Keratinocyte (primary cell): ENCODE results near the gene TMEM88. TPM values are rescaled to one million over a fixed set of nuclear protein-coding genes. Genes with fewer than 3 reads are reported as not detected.

Experiments used
- DNase-seq: peaks from one replicate; pipeline ENCODE4 v3.0.0-alpha.2; 2011; ENCODE audit warnings: low read depth, missing footprints, low spot score
- FAIRE-seq: peaks from 2 replicates; lab custom pipeline; 2011; peaks lifted over from hg19 to GRCh38; lab: Jason Lieb, UNC
- H2AFZ ChIP-seq: 2 replicates; pipeline ENCODE4 v1.6.0; 2012; ENCODE audit warnings: low read length, control low read depth, inconsistent platforms; ENCODE audit not compliant: control insufficient read depth
- H3K27ac ChIP-seq: 2 replicates; pipeline ENCODE4 v1.5.1; 2011; ENCODE audit warnings: low read length; ENCODE audit not compliant: control insufficient read depth, insufficient read depth
- H3K27me3 ChIP-seq: 3 replicates; pipeline ENCODE4 v1.6.0; 2011; ENCODE audit warnings: low read length; ENCODE audit not compliant: control insufficient read depth, insufficient read depth; ENCODE audit errors: extremely low read depth
- H3K36me3 ChIP-seq, 2 experiments: 2 replicates in 1 of 2; 3 replicates in 1 of 2; pipeline ENCODE4 v1.5.1; 2011; ENCODE audit warnings: low read length in 2 of 2, mild to moderate bottlenecking in 1 of 2; ENCODE audit not compliant: control insufficient read depth in 2 of 2, insufficient read depth in 2 of 2; ENCODE audit errors: extremely low read depth in 1 of 2
- H3K4me1 ChIP-seq: 3 replicates; pipeline ENCODE4 v1.5.1; 2011; ENCODE audit warnings: low read length; ENCODE audit not compliant: control insufficient read depth, insufficient read depth; ENCODE audit errors: extremely low read depth
- H3K4me2 ChIP-seq: 3 replicates; pipeline ENCODE4 v1.6.0; 2011; ENCODE audit warnings: low read depth, low read length; ENCODE audit not compliant: control insufficient read depth, insufficient read depth; ENCODE audit errors: extremely low read depth
- H3K4me3 ChIP-seq, 3 experiments: fragments of 200-600 bp in 1 of 3; sonication (generic) in 1 of 3; 2 replicates in 2 of 3; 3 replicates in 1 of 3; pipeline ENCODE4 v1.5.1; 2011 to 2016; ENCODE audit warnings: low read length in 3 of 3, mild to moderate bottlenecking in 3 of 3, control low read depth in 2 of 3, inconsistent platforms in 1 of 3, low read depth in 1 of 3, mixed read lengths in 1 of 3, mixed run types in 1 of 3, moderate library complexity in 1 of 3; ENCODE audit not compliant: control insufficient read depth in 2 of 3, insufficient read depth in 2 of 3; ENCODE audit errors: extremely low read depth in 1 of 3
- H3K79me2 ChIP-seq: 2 replicates; pipeline ENCODE4 v1.6.0; 2012; ENCODE audit warnings: low read length; ENCODE audit not compliant: control insufficient read depth, insufficient read depth
- H3K9ac ChIP-seq: 3 replicates; pipeline ENCODE4 v1.6.0; 2011; ENCODE audit warnings: low read length; ENCODE audit not compliant: control insufficient read depth, insufficient read depth; ENCODE audit errors: extremely low read depth
- H3K9me1 ChIP-seq: 3 replicates; pipeline ENCODE4 v1.6.0; 2011; ENCODE audit warnings: low read length; ENCODE audit not compliant: control insufficient read depth, insufficient read depth; ENCODE audit errors: extremely low read depth
- H3K9me3 ChIP-seq: 2 replicates; pipeline ENCODE4 v1.5.1; 2012; ENCODE audit warnings: low read depth, low read length; ENCODE audit not compliant: control insufficient read depth
- H4K20me1 ChIP-seq: 3 replicates; pipeline ENCODE4 v1.6.0; 2011; ENCODE audit warnings: low read length; ENCODE audit not compliant: control insufficient read depth, insufficient read depth; ENCODE audit errors: extremely low read depth
- CTCF ChIP-seq, 3 experiments: IDR thresholded peaks in 1 of 3; conservative IDR thresholded peaks in 1 of 3; optimal IDR thresholded peaks in 1 of 3; 2 replicates in 2 of 3; 3 replicates in 1 of 3; pipeline versions ENCODE3 to v1.5.1; 2011; ENCODE audit warnings: low read length in 3 of 3, mild to moderate bottlenecking in 3 of 3, moderate library complexity in 2 of 3, control low read depth in 1 of 3, inconsistent platforms in 1 of 3; ENCODE audit not compliant: insufficient read depth in 2 of 3; ENCODE audit errors: extremely low read depth in 1 of 3
- EZH2 ChIP-seq: IDR thresholded peaks from one replicate; pipeline ENCODE4 v1.6.1; 2012; ENCODE audit warnings: inconsistent platforms, mild to moderate bottlenecking, low read length, moderate library complexity
- dilution Hi-C: fragments of 300-500 bp; cut with MboI; formaldehyde crosslinking; loops from one replicate; pipeline ENCODE4 v1.7.0; 2020; ENCODE audit warnings: low sequenced_read_pairs; ENCODE audit not compliant: extremely low pct_ligation_motif_present
- polyA plus RNA-seq, 5 experiments: library from polyadenylated mRNA; depleted of rRNA in 3 of 5; stranded (reverse) in 3 of 5; stranded (forward) in 1 of 5; unstranded in 1 of 5; fragments of >200 nt; gene quantifications; 1 replicate in 1 of 5; 2 replicates in 3 of 5; 3 replicates in 1 of 5; pipeline versions ENCODE4 v1.2.1 to v1.2.3, GENCODE V29; 2011 to 2012; ENCODE audit warnings: missing spikeins in 2 of 5, low read depth in 1 of 5, low replicate concordance in 1 of 5

Gene TMEM88
- polyA plus RNA-seq, 1 donor (not counting 4 experiments of a cell fraction or from before 2014, with no cell fraction given) = 0.45 TPM

DNA sequence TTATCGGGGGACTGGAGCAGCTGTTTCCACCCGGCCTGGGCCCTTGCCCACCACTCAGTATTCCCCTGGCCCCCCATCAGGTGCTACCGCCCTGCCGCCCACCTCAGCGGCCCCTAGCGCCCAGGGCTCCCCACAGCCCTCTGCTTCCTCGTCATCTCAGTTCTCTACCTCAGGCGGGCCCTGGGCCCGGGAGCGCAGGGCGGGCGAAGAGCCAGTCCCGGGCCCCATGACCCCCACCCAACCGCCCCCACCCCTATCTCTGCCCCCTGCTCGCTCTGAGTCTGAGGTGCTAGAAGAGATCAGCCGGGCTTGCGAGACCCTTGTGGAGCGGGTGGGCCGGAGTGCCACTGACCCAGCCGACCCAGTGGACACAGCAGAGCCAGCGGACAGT lies 6.1 kb upstream of the TMEM88 start:
- H3K36me3 ChIP-seq = peaks cover 37 to 44% of the 10 kb centered on the region in 2 experiments
- H3K27me3 ChIP-seq = no peaks in the 10 kb centered on the region
- no peak for FAIRE-seq
- H2AFZ ChIP-seq = no peak overlapping the region
- no peak for DNase-seq
- peaks cover 22% of the 10 kb centered on the region for H3K4me1 ChIP-seq
- H3K79me2 ChIP-seq = peaks cover 32% of the 10 kb centered on the region
- dilution Hi-C loops = no loop called here
- H3K4me3 ChIP-seq = no peak overlapping the region
- no peak for TF ChIP-seq CTCF (optimal IDR thresholded peaks at IDR 0.05 in 1 of 3, IDR thresholded peaks at IDR 0.05 in 1 of 3, conservative IDR thresholded peaks at IDR 0.05 in 1 of 3; ENCODE audit: extremely low read depth in 1 of 3, insufficient read depth in 2 of 3, low read length in 3 of 3)
- no peak for TF ChIP-seq EZH2
- no peak overlapping the region for H3K4me2 ChIP-seq
- H3K27ac ChIP-seq = no peak overlapping the region
- H4K20me1 ChIP-seq = peaks cover 11% of the 10 kb centered on the region
- no peaks in the 10 kb centered on the region for H3K9me3 ChIP-seq
- H3K9me1 ChIP-seq = no peaks in the 10 kb centered on the region
- no peak overlapping the region for H3K9ac ChIP-seq

- Histone ChIP-seq H3K4me3 (no peak overlapping the region), H3K9me1 (no peaks in the 10 kb centered on the region), H3K36me3 (peaks cover 37 to 44% of the 10 kb centered on the region in 2 experiments), H3K4me2 (no peak overlapping the region), H3K9me3 (no peaks in the 10 kb centered on the region), H3K27me3 (no peaks in the 10 kb centered on the region), H3K9ac (no peak overlapping the region), H3K79me2 (peaks cover 30% of the 10 kb centered on the region), H3K27ac (no peak overlapping the region), H4K20me1 (peaks cover 11% of the 10 kb centered on the region), H2AFZ (no peak overlapping the region), H3K4me1 (peaks cover 22% of the 10 kb centered on the region)
- dilution Hi-C loops = no loop called here
- FAIRE-seq (no peak), DNase-seq (no peak)
- TF ChIP-seq CTCF (optimal IDR thresholded peaks at IDR 0.05 in 1 of 3, IDR thresholded peaks at IDR 0.05 in 1 of 3, conservative IDR thresholded peaks at IDR 0.05 in 1 of 3; ENCODE audit: extremely low read depth in 1 of 3, insufficient read depth in 2 of 3, low read length in 3 of 3) = no peak
- no peak for TF ChIP-seq EZH2
These were observed 5.6 kb upstream of the TMEM88 start for GRCh38 chr17:7849130-7849750.
